Transverse colon (tissue), 4 donors: ENCODE measurements around the gene PTPRJ. TPM values are rescaled to one million over a fixed set of nuclear protein-coding genes. Genes with fewer than 3 reads are reported as not detected.

Experiments used
- DNase-seq: peaks from one replicate; pipeline ENCODE4 v3.0.0-alpha.2; 2019
- H3K27ac ChIP-seq, 4 donors: fragments of 200-600 bp; sonication (generic); 2 replicates each; pipeline ENCODE4 v1.5.1; 2016 to 2018; ENCODE audit warnings: inconsistent platforms in 4 of 4
- H3K27me3 ChIP-seq: fragments of 200-600 bp; sonication (generic); 2 replicates; pipeline ENCODE4 v1.5.1; 2017; ENCODE audit warnings: inconsistent platforms
- H3K36me3 ChIP-seq, 4 donors: fragments of 200-600 bp; sonication (generic); 2 replicates each; pipeline ENCODE4 v1.5.1; 2017 to 2019; ENCODE audit warnings: inconsistent platforms in 4 of 4
- H3K4me1 ChIP-seq, 4 donors: fragments of 200-600 bp; sonication (generic); 2 replicates each; pipeline ENCODE4 v1.5.1; 2017 to 2020; ENCODE audit warnings: inconsistent platforms in 4 of 4
- H3K4me3 ChIP-seq, 4 donors: fragments of 200-600 bp; sonication (generic); 1 replicate in 1 of 4; 2 replicates in 3 of 4; pipeline versions ENCODE4 v1.5.1 to v1.6.1; 2017 to 2019; ENCODE audit warnings: inconsistent platforms in 4 of 4
- H3K9me3 ChIP-seq, 2 donors: fragments of 200-600 bp; sonication (generic); 2 replicates each; pipeline ENCODE4 v1.5.1; 2017 to 2019; ENCODE audit warnings: inconsistent platforms in 2 of 2
- EP300 ChIP-seq: sonication (generic); formaldehyde crosslinking; IDR thresholded peaks from one replicate; pipeline ENCODE4 v1.6.1; 2017; ENCODE audit warnings: antibody characterized with exemption, low read depth
- POLR2A ChIP-seq: fragments of 450-650 bp; IDR thresholded peaks from one replicate; pipeline ENCODE4 v1.6.1; 2016; ENCODE audit warnings: antibody characterized with exemption, mild to moderate bottlenecking, moderate library complexity
- POLR2AphosphoS5 ChIP-seq, 3 donors: sonication (generic); formaldehyde crosslinking; IDR thresholded peaks; one replicate each; pipeline ENCODE4 v1.6.1; 2016; ENCODE audit warnings: antibody characterized with exemption in 3 of 3
- WGBS, 2 donors: methylation state at CpG; one replicate each; pipeline ENCODE4 v1.1.5; 2018; ENCODE audit warnings: low coverage in 1 of 2; 5-methylcytosine and 5-hydroxymethylcytosine counted together
- in situ Hi-C, 4 donors: fragments of 200-750 bp; cut with MboI; loops; one replicate each; pipeline versions ENCODE4 v1.15.0 to v1.15.1; 2017; ENCODE audit warnings: low sequenced_read_pairs in 3 of 4, low pct_ligation_motif_present in 1 of 4, low pct_unique_long_range_greater_than_20kb in 1 of 4
- intact Hi-C: fragments of 100-400 bp; cut with DNase I; formaldehyde crosslinking; loops from one replicate; pipeline ENCODE4 v1.15.1; 2023; ENCODE audit warnings: low total_unique reads
- total RNA-seq, 4 donors: library from RNA; depleted of rRNA; stranded (reverse); fragments of >200 nt; gene quantifications; one replicate each; pipeline ENCODE4 v1.1.0, GENCODE V29; 2016
- TF ChIP-seq, protein P1 (sequence below), 5 experiments: fragments of 200-600 bp in 3 of 5; fragments of 450-650 bp in 2 of 5; sonication (generic) in 3 of 5; IDR thresholded peaks; 1 replicate in 2 of 5; 2 replicates in 3 of 5; pipeline ENCODE4 v1.5.1; 2016 to 2017; ENCODE audit warnings: antibody characterized with exemption in 5 of 5, inconsistent platforms in 3 of 5, mild to moderate bottlenecking in 2 of 5, moderate library complexity in 1 of 5

Gene PTPRJ
- total RNA-seq, 4 donors from 2014 or later: 25.3 to 40.8 (median 31.7) TPM

DNA sequence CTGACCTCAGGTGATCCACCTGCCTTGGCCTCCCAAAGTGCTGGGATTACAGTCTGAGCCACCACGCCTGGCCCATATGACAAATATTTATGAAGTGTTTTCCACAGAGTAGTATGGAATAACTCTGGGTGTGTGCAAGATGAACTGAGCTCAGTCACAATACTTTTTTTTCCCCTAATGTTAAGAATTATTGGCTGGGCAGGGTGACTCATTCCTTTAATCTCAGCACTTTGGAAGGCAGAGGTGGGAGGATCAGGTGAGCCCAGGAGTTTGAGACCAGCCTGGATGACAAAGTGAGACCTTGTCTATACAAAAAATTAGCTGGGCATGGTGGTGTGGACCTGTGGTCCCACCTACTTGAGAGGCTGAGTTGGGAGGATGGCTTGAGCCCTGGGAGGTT is 6.4 kb downstream of the PTPRJ start:
- Histone ChIP-seq H3K9me3 (no peaks in the 10 kb centered on the region), H3K36me3 (no peaks in the 10 kb centered on the region), H3K4me3 (no peak overlapping the region), H3K4me1 (peaks cover 28 to 94% (median 65%) of the 10 kb centered on the region in 4 donors), H3K27ac (peak overlapping the region; percentile 72 to 79 (median 78)), H3K27me3 (no peaks in the 10 kb centered on the region)
- in situ Hi-C loops: no loop called here
- no peak for DNase-seq
- intact Hi-C loops: no loop called here
- 60 to 69% methylated on average over 1 of the region's 1 CpG for WGBS, 2 donors
- TF ChIP-seq POLR2A: no peak
- TF ChIP-seq EP300: no peak
- TF ChIP-seq, protein P1, sequence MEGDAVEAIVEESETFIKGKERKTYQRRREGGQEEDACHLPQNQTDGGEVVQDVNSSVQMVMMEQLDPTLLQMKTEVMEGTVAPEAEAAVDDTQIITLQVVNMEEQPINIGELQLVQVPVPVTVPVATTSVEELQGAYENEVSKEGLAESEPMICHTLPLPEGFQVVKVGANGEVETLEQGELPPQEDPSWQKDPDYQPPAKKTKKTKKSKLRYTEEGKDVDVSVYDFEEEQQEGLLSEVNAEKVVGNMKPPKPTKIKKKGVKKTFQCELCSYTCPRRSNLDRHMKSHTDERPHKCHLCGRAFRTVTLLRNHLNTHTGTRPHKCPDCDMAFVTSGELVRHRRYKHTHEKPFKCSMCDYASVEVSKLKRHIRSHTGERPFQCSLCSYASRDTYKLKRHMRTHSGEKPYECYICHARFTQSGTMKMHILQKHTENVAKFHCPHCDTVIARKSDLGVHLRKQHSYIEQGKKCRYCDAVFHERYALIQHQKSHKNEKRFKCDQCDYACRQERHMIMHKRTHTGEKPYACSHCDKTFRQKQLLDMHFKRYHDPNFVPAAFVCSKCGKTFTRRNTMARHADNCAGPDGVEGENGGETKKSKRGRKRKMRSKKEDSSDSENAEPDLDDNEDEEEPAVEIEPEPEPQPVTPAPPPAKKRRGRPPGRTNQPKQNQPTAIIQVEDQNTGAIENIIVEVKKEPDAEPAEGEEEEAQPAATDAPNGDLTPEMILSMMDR (IDR thresholded peaks at IDR 0.05): no peak
- no peak for TF ChIP-seq POLR2AphosphoS5 (IDR thresholded peaks at IDR 0.05)

DNA sequence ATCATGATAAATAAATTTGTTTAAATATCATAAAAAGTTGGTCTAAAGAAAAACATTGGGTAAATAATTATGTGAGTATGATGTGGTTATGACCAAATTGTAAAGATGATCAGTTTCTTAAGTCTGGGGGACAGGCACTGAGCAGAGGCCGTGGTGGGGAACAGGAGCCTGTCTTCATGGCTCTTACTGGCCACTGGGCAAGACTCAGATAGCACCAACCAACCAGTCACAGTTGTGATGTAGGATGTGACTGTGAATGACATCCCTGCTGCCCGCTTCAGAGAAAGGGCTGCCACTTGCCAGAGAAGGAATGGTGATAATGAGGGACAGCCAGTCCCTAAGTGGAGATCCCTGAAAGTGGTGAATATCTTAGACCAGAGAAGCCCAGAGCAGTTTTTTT is 7.0 kb downstream of the PTPRJ start:
- Histone ChIP-seq H3K27me3 (no peaks in the 10 kb centered on the region), H3K4me1 (peaks cover 25 to 94% (median 63%) of the 10 kb centered on the region in 4 donors), H3K27ac (peak overlapping the region; percentile 72 to 79 (median 78)), H3K9me3 (no peaks in the 10 kb centered on the region), H3K4me3 (no peak overlapping the region), H3K36me3 (no peaks in the 10 kb centered on the region)
- TF ChIP-seq POLR2A: no peak
- no peak for TF ChIP-seq EP300
- TF ChIP-seq, protein P1 (IDR thresholded peaks at IDR 0.05): no peak
- TF ChIP-seq POLR2AphosphoS5 (IDR thresholded peaks at IDR 0.05): no peak
- DNase-seq: no peak
- in situ Hi-C loops (no loop called here), intact Hi-C loops (no loop called here)
- WGBS, 2 donors: 20 to 48% methylated on average over 1 to 2 of the region's 2 CpGs

DNA sequence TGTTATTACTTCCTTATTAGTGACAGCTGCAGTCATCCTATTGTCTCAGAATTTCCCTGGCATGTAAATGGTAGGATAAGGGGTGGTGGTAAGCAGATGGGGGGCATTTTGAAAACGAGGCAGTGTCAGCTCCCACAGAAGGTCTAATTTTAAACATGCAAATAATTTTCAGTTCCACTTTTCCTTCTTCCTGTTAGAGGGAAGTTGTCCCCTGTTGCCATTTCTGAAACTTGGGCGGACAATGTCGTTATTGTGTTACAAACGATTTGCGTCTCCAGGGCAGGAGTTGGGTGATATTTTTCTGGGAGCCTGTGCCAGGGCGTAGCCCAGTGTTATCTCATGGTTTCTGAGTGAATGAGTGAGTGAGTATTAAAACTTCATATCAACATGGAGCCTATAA is 7.4 kb downstream of the PTPRJ start:
- in situ Hi-C loops (no loop called here), intact Hi-C loops (no loop called here)
- peaks cover 25 to 91% (median 61%) of the 10 kb centered on the region in 4 donors for H3K4me1 ChIP-seq
- no peaks in the 10 kb centered on the region for H3K9me3 ChIP-seq
- 33% methylated on average over 6 of the region's 6 CpGs; no CpG with 5 or more reads in 1 of the 2 donors for WGBS, 2 donors
- no peak overlapping the region for H3K4me3 ChIP-seq
- peak overlapping the region; percentile 72 to 79 (median 78) for H3K27ac ChIP-seq
- no peaks in the 10 kb centered on the region for H3K36me3 ChIP-seq
- no peaks in the 10 kb centered on the region for H3K27me3 ChIP-seq
- DNase-seq: peak; percentile 63
- TF ChIP-seq POLR2AphosphoS5 (IDR thresholded peaks at IDR 0.05): no peak
- TF ChIP-seq, protein P1 (IDR thresholded peaks at IDR 0.05): no peak
- no peak for TF ChIP-seq EP300
- TF ChIP-seq POLR2A: no peak

GRCh38 chr11:47989779-47990178 is 9.4 kb downstream of the PTPRJ start:
- Histone ChIP-seq H3K4me3 (no peak overlapping the region), H3K9me3 (no peaks in the 10 kb centered on the region), H3K4me1 (peaks cover 22 to 83% (median 52%) of the 10 kb centered on the region in 4 donors), H3K36me3 (no peaks in the 10 kb centered on the region), H3K27ac (peak overlapping the region; percentile 66 to 76 (median 70)), H3K27me3 (no peaks in the 10 kb centered on the region)
- in situ Hi-C loops: no loop called here
- intact Hi-C loops: no loop called here
- TF ChIP-seq POLR2AphosphoS5 (IDR thresholded peaks at IDR 0.05): no peak
- no peak for TF ChIP-seq EP300
- TF ChIP-seq, protein P1 (IDR thresholded peaks at IDR 0.05): no peak
- no peak for TF ChIP-seq POLR2A
- WGBS, 2 donors: 68 to 73% methylated on average over 2 of the region's 2 CpGs
- no peak for DNase-seq
